Measurements from ENCODE around the gene CSTPP1.

The CSTPP1 gene

DNA sequence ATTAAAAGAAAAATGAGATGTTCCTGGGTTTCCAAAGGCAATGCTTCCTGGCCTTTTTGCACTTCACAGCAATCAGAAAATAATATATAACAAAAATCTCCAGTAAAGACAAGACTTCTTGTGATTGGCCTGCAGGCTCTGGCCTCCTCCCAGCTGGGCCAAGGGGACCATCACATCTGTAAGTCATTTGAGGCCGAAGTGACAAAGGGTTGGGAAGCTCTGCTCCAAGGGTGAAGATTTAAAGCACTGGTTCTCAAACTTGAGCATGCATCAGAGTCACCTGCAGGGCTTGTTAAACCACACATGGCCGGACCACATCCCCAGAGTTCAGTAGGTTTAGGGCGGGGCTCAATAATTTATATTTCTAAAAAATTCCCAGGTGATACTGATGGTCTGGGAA is 208.0 kb downstream of the CSTPP1 start:
- Histone ChIP-seq H3K9me3 (ENCODE audit: insufficient read depth, low read length, severe bottlenecking) (no peaks in the 10 kb centered on the region), H3K4me1 (ENCODE audit: insufficient read depth, low read length) (no peaks in the 10 kb centered on the region), H4K20me1 (ENCODE audit: insufficient read depth, low read length) (no peaks in the 10 kb centered on the region), H3K27ac (ENCODE audit: low read length) (no peak overlapping the region), H3K27me3 (ENCODE audit: insufficient read depth, low read length, poor library complexity) (no peaks in the 10 kb centered on the region), H3K79me2 (ENCODE audit: insufficient read depth, low read length) (no peaks in the 10 kb centered on the region), H3K4me2 (ENCODE audit: insufficient read depth, low read length) (no peak overlapping the region), H3K36me3 (ENCODE audit: insufficient read depth, low read length) (peaks cover 7% of the 10 kb centered on the region; the same call in 1 of the 2 replicates), H3K4me3 (ENCODE audit: low read depth in 1 of 2, low read length in 2 of 2) (no peak overlapping the region), H3K9ac (ENCODE audit: low read depth, low read length) (no peak overlapping the region), H2AFZ (ENCODE audit: low read depth, low read length) (no peak overlapping the region)
- no peak for ATAC-seq (ENCODE audit: insufficient read depth, low read depth)
- no peak for DNase-seq
- TF ChIP-seq CTCF (IDR thresholded peaks at IDR 0.05; ENCODE audit: borderline replicate concordance, extremely low read depth, low read length, poor library complexity, severe bottlenecking) (no peak), EZH2 (IDR thresholded peaks at IDR 0.05; ENCODE audit: borderline replicate concordance, low read depth, low read length, severe bottlenecking) (no peak)

GRCh38 chr11:47147250-47147649 is 210.7 kb downstream of the CSTPP1 start:
- no peak overlapping the region for H2AFZ ChIP-seq (ENCODE audit: low read depth, low read length)
- no peak overlapping the region for H3K4me3 ChIP-seq (ENCODE audit: low read depth in 1 of 2, low read length in 2 of 2)
- ATAC-seq (ENCODE audit: insufficient read depth, low read depth) (no peak), DNase-seq (no peak)
- no peaks in the 10 kb centered on the region for H3K4me1 ChIP-seq (ENCODE audit: insufficient read depth, low read length)
- TF ChIP-seq EZH2 (IDR thresholded peaks at IDR 0.05; ENCODE audit: borderline replicate concordance, low read depth, low read length, severe bottlenecking), result no peak
- TF ChIP-seq CTCF (IDR thresholded peaks at IDR 0.05; ENCODE audit: borderline replicate concordance, extremely low read depth, low read length, poor library complexity, severe bottlenecking), result no peak
- H3K9ac ChIP-seq (ENCODE audit: low read depth, low read length), result no peak overlapping the region
- peaks cover 4% of the 10 kb centered on the region; the same call in 1 of the 2 replicates for H3K36me3 ChIP-seq (ENCODE audit: insufficient read depth, low read length)
- H3K79me2 ChIP-seq (ENCODE audit: insufficient read depth, low read length), result no peaks in the 10 kb centered on the region
- H4K20me1 ChIP-seq (ENCODE audit: insufficient read depth, low read length), result no peaks in the 10 kb centered on the region
- no peak overlapping the region for H3K4me2 ChIP-seq (ENCODE audit: insufficient read depth, low read length)
- no peaks in the 10 kb centered on the region for H3K9me3 ChIP-seq (ENCODE audit: insufficient read depth, low read length, severe bottlenecking)
- H3K27ac ChIP-seq (ENCODE audit: low read length), result no peak overlapping the region
- no peaks in the 10 kb centered on the region for H3K27me3 ChIP-seq (ENCODE audit: insufficient read depth, low read length, poor library complexity)

DNA sequence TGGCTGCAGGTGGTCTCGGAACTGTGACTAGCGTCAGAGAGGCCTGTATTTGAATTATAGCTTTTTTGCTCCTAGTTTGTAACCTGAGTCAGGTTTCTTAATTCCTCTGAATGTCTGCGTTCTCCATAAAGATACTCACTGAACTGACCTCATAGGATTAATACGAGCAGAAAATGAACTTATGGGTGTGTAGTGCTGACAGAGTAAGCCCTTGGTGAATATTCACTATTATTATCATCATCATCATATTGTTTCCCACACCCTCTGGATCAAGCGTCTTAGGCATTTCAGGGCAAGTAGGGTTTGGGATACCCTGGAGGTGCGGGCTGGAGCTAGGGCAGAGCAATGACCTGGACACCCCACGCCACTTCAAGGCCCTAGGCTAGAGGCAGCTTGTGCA is 211.1 kb downstream of the CSTPP1 start:
- no peaks in the 10 kb centered on the region for H3K27me3 ChIP-seq (ENCODE audit: insufficient read depth, low read length, poor library complexity)
- H3K9me3 ChIP-seq (ENCODE audit: insufficient read depth, low read length, severe bottlenecking), result no peaks in the 10 kb centered on the region
- H3K4me3 ChIP-seq (ENCODE audit: low read depth in 1 of 2, low read length in 2 of 2), result no peak overlapping the region
- H3K27ac ChIP-seq (ENCODE audit: low read length), result no peak overlapping the region
- H3K4me1 ChIP-seq (ENCODE audit: insufficient read depth, low read length), result no peaks in the 10 kb centered on the region
- no peaks in the 10 kb centered on the region for H4K20me1 ChIP-seq (ENCODE audit: insufficient read depth, low read length)
- ATAC-seq (ENCODE audit: insufficient read depth, low read depth) (no peak), DNase-seq (no peak)
- H2AFZ ChIP-seq (ENCODE audit: low read depth, low read length), result no peak overlapping the region
- H3K9ac ChIP-seq (ENCODE audit: low read depth, low read length), result no peak overlapping the region
- TF ChIP-seq CTCF (IDR thresholded peaks at IDR 0.05; ENCODE audit: borderline replicate concordance, extremely low read depth, low read length, poor library complexity, severe bottlenecking) (no peak), EZH2 (IDR thresholded peaks at IDR 0.05; ENCODE audit: borderline replicate concordance, low read depth, low read length, severe bottlenecking) (no peak)
- no peak overlapping the region for H3K4me2 ChIP-seq (ENCODE audit: insufficient read depth, low read length)
- peaks cover 4% of the 10 kb centered on the region; the same call in 1 of the 2 replicates for H3K36me3 ChIP-seq (ENCODE audit: insufficient read depth, low read length)
- no peaks in the 10 kb centered on the region for H3K79me2 ChIP-seq (ENCODE audit: insufficient read depth, low read length)

GRCh38 chr11:47148270-47148669 is 211.7 kb downstream of the CSTPP1 start:
- no peak overlapping the region for H2AFZ ChIP-seq (ENCODE audit: low read depth, low read length)
- peaks cover 4% of the 10 kb centered on the region; the same call in 1 of the 2 replicates for H3K36me3 ChIP-seq (ENCODE audit: insufficient read depth, low read length)
- no peaks in the 10 kb centered on the region for H3K9me3 ChIP-seq (ENCODE audit: insufficient read depth, low read length, severe bottlenecking)
- no peak overlapping the region for H3K9ac ChIP-seq (ENCODE audit: low read depth, low read length)
- no peak for ATAC-seq (ENCODE audit: insufficient read depth, low read depth)
- no peaks in the 10 kb centered on the region for H3K4me1 ChIP-seq (ENCODE audit: insufficient read depth, low read length)
- H4K20me1 ChIP-seq (ENCODE audit: insufficient read depth, low read length), result no peaks in the 10 kb centered on the region
- no peak overlapping the region for H3K27ac ChIP-seq (ENCODE audit: low read length)
- H3K4me2 ChIP-seq (ENCODE audit: insufficient read depth, low read length), result no peak overlapping the region
- no peaks in the 10 kb centered on the region for H3K27me3 ChIP-seq (ENCODE audit: insufficient read depth, low read length, poor library complexity)
- DNase-seq, result no peak
- no peak overlapping the region for H3K4me3 ChIP-seq (ENCODE audit: low read depth in 1 of 2, low read length in 2 of 2)
- TF ChIP-seq CTCF (IDR thresholded peaks at IDR 0.05; ENCODE audit: borderline replicate concordance, extremely low read depth, low read length, poor library complexity, severe bottlenecking) (no peak), EZH2 (IDR thresholded peaks at IDR 0.05; ENCODE audit: borderline replicate concordance, low read depth, low read length, severe bottlenecking) (no peak)
- no peaks in the 10 kb centered on the region for H3K79me2 ChIP-seq (ENCODE audit: insufficient read depth, low read length)

Data from DND-41 (cell line).